Aorta (tissue), 5 donors: Measurements from ENCODE around the gene SKP2. TPM values are rescaled to one million over a fixed set of nuclear protein-coding genes. Genes with fewer than 3 reads are reported as not detected.

ENCODE experiments used
- ATAC-seq: fragments of 200-7000 bp; cut with Tn5 transposase; one replicate; pipeline ENCODE4 v1.9.1; 2022; ENCODE audit warnings: moderate library complexity; ENCODE audit not compliant: low FRiP score
- DNase-seq, 2 donors: peaks; one replicate each; pipeline ENCODE4 v3.0.0-alpha.2; 2020
- H3K27ac ChIP-seq, 2 donors: one replicate each; pipeline ENCODE4 v1.5.1; 2013; ENCODE audit warnings: low read length in 2 of 2, mild to moderate bottlenecking in 2 of 2, moderate library complexity in 2 of 2, control low read depth in 1 of 2, inconsistent platforms in 1 of 2, low read depth in 1 of 2
- H3K27me3 ChIP-seq, 2 donors: one replicate each; pipeline ENCODE4 v1.6.1; 2013; ENCODE audit warnings: control low read depth in 1 of 2, low read length in 1 of 2, mild to moderate bottlenecking in 1 of 2, moderate library complexity in 1 of 2; ENCODE audit not compliant: insufficient read depth in 2 of 2, control insufficient read depth in 1 of 2
- H3K36me3 ChIP-seq, 2 donors: one replicate each; pipeline ENCODE4 v1.6.1; 2013; ENCODE audit warnings: control low read depth in 1 of 2, low read length in 1 of 2, mild to moderate bottlenecking in 1 of 2; ENCODE audit not compliant: insufficient read depth in 2 of 2, control insufficient read depth in 1 of 2
- H3K4me1 ChIP-seq, 2 donors: one replicate each; pipeline ENCODE4 v1.6.1; 2013; ENCODE audit warnings: low read length in 2 of 2, control low read depth in 1 of 2, mild to moderate bottlenecking in 1 of 2, moderate library complexity in 1 of 2; ENCODE audit not compliant: insufficient read depth in 2 of 2, control insufficient read depth in 1 of 2
- H3K4me3 ChIP-seq, 2 donors: one replicate each; pipeline ENCODE4 v1.5.1; 2013; ENCODE audit warnings: low read length in 2 of 2, control low read depth in 1 of 2, mild to moderate bottlenecking in 1 of 2
- H3K9me3 ChIP-seq: one replicate; pipeline ENCODE4 v1.6.1; 2013; ENCODE audit warnings: mild to moderate bottlenecking, low read length; ENCODE audit not compliant: control insufficient read depth
- WGBS, 2 donors: extraction: QIAGEN DNeasy Blood & Tissue Kit; methylation state at CpG; one replicate each; pipeline ENCODE4 v1.1.7; 2013; 5-methylcytosine and 5-hydroxymethylcytosine counted together
- intact Hi-C, 2 donors: fragments of 100-400 bp; cut with DNase I; formaldehyde crosslinking; loops; one replicate each; pipeline versions ENCODE4 v1.14.2 to v1.15.0; 2022
- polyA plus RNA-seq, 2 donors: library from polyadenylated mRNA; stranded (reverse); fragments of 200-250 nt; gene quantifications; one replicate each; pipeline ENCODE4 v1.2.3, GENCODE V29; 2013
- total RNA-seq, 2 donors: library from RNA; stranded (reverse); fragmentation: NEBNext Ultra II Directional; extraction: Animal tissue kit (Norgen Biotek cat#: 25700); gene quantifications; one replicate each; pipeline ENCODE4 v1.2.1, GENCODE V29; 2021
- donor health status: healthy with polysubstance abuse.
- donor health status: Bipolar disorder and iron deficiency.
- donor health status: DM: no; HTN: no; CAD: no.
- donor health status: DM: no; HTN: no; CAD: no.
- donor health status: DM: yes; HTN: yes; CAD: no.

The SKP2 gene
- total and polyA plus RNA-seq, 4 donors, result 3.9 to 16.1 (median 6.9) TPM

- no peaks in the 10 kb centered on the region for H3K36me3 ChIP-seq
- no peaks in the 10 kb centered on the region for H3K27me3 ChIP-seq
- no peaks in the 10 kb centered on the region for H3K9me3 ChIP-seq
- no peak for DNase-seq
- 59 to 60% methylated on average over 7 of the region's 7 CpGs for WGBS, 2 donors
- peaks cover 0 to 4% of the 10 kb centered on the region in 2 donors for H3K4me1 ChIP-seq
- H3K4me3 ChIP-seq, result no peak overlapping the region
- no peak for ATAC-seq
- intact Hi-C loops, result loop anchor here in 1 of 2 donors (10.0 kb wide), 1 partner anchor 542 kb away; no protein-coding TSS in a partner anchor
- H3K27ac ChIP-seq, result no peak overlapping the region
Observed at GRCh38 chr5:36153298-36153677, 1.4 kb downstream of the SKP2 start.

DNA sequence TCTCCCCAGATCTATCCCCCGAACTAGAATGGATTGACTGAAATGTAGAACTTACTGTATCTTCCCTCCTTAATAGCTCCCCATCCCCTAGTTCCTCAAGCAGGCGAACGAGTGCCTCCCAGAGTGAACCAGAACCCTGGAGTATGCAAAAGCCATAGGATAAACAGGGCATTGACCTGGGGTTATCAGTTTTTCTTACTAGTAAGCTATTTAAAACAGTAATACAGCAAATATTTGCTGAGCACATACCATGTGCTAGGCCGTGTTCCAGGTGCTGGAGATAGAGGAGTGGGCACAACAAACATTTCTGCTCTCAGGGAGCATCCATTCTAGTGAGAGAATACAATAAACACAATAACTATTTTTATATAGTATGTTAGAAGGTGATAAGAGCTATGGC is 1.8 kb downstream of the SKP2 start:
- Histone ChIP-seq H3K27me3 (no peaks in the 10 kb centered on the region), H3K27ac (no peak overlapping the region), H3K9me3 (no peaks in the 10 kb centered on the region), H3K36me3 (no peaks in the 10 kb centered on the region), H3K4me3 (no peak overlapping the region), H3K4me1 (peaks cover 0 to 4% of the 10 kb centered on the region in 2 donors)
- intact Hi-C loops, result loop anchor here in 1 of 2 donors (10.0 kb wide), 1 partner anchor 541 kb away; no protein-coding TSS in a partner anchor
- ATAC-seq, result no peak
- no peak for DNase-seq
- WGBS, 2 donors, result 52 to 66% methylated on average over 4 of the region's 4 CpGs

GRCh38 chr5:36155291-36155690 is 3.4 kb downstream of the SKP2 start:
- 33 to 54% methylated on average over 7 of the region's 7 CpGs for WGBS, 2 donors
- Histone ChIP-seq H3K4me1 (peaks cover 0 to 4% of the 10 kb centered on the region in 2 donors), H3K4me3 (no peak overlapping the region), H3K27ac (no peak overlapping the region), H3K27me3 (no peaks in the 10 kb centered on the region), H3K9me3 (no peaks in the 10 kb centered on the region), H3K36me3 (peaks cover 0 to 2% of the 10 kb centered on the region in 2 donors)
- DNase-seq, result no peak
- no peak for ATAC-seq
- intact Hi-C loops, result loop anchor here in 1 of 2 donors (10.0 kb wide), 1 partner anchor 540 kb away; no protein-coding TSS in a partner anchor

- H3K36me3 ChIP-seq, result peaks cover 0 to 2% of the 10 kb centered on the region in 2 donors
- WGBS, 2 donors, result 37 to 51% methylated on average over 4 of the region's 4 CpGs
- DNase-seq (no peak), ATAC-seq (no peak)
- no peaks in the 10 kb centered on the region for H3K27me3 ChIP-seq
- H3K27ac ChIP-seq, result no peak overlapping the region
- no peaks in the 10 kb centered on the region for H3K9me3 ChIP-seq
- H3K4me3 ChIP-seq, result no peak overlapping the region
- intact Hi-C loops, result loop anchor here in 1 of 2 donors (10.0 kb wide), 1 partner anchor 539 kb away; no protein-coding TSS in a partner anchor
- H3K4me1 ChIP-seq, result peaks cover 0 to 4% of the 10 kb centered on the region in 2 donors
Observed at GRCh38 chr5:36156121-36156601, 4.2 kb downstream of the SKP2 start.

GRCh38 chr5:36156619-36157018 is 4.7 kb downstream of the SKP2 start:
- Histone ChIP-seq H3K27ac (no peak overlapping the region), H3K4me1 (peaks cover 0 to 4% of the 10 kb centered on the region in 2 donors), H3K9me3 (no peaks in the 10 kb centered on the region), H3K36me3 (peaks cover 0 to 4% of the 10 kb centered on the region in 2 donors), H3K27me3 (no peaks in the 10 kb centered on the region), H3K4me3 (no peak overlapping the region)
- intact Hi-C loops, result loop anchor here in 1 of 2 donors (10.0 kb wide), 1 partner anchor 538 kb away; no protein-coding TSS in a partner anchor
- DNase-seq, result no peak
- WGBS, 2 donors, result 6 to 21% methylated on average over 1 of the region's 1 CpG
- ATAC-seq, result no peak

- intact Hi-C loops, result loop anchor here in 1 of 2 donors (10.0 kb wide), 1 partner anchor 537 kb away; no protein-coding TSS in a partner anchor
- DNase-seq (no peak), ATAC-seq (no peak)
- no peaks in the 10 kb centered on the region for H3K9me3 ChIP-seq
- no peak overlapping the region for H3K4me3 ChIP-seq
- no peak overlapping the region for H3K27ac ChIP-seq
- WGBS, 2 donors, result 75 to 76% methylated on average over 2 of the region's 2 CpGs
- H3K4me1 ChIP-seq, result peaks cover 0 to 4% of the 10 kb centered on the region in 2 donors
- H3K36me3 ChIP-seq, result peaks cover 0 to 4% of the 10 kb centered on the region in 2 donors
- no peaks in the 10 kb centered on the region for H3K27me3 ChIP-seq
Observed at GRCh38 chr5:36158144-36158543, 6.2 kb downstream of the SKP2 start.

GRCh38 chr5:36160617-36161016 is 8.7 kb downstream of the SKP2 start:
- WGBS, 2 donors, result 64 to 68% methylated on average over 3 of the region's 3 CpGs
- intact Hi-C loops, result no loop called here
- ATAC-seq, result no peak
- H3K4me3 ChIP-seq, result no peak overlapping the region
- no peak overlapping the region for H3K27ac ChIP-seq
- no peaks in the 10 kb centered on the region for H3K4me1 ChIP-seq
- H3K36me3 ChIP-seq, result peaks cover 0 to 7% of the 10 kb centered on the region in 2 donors
- H3K9me3 ChIP-seq, result no peaks in the 10 kb centered on the region
- no peak for DNase-seq
- H3K27me3 ChIP-seq, result no peaks in the 10 kb centered on the region

DNA sequence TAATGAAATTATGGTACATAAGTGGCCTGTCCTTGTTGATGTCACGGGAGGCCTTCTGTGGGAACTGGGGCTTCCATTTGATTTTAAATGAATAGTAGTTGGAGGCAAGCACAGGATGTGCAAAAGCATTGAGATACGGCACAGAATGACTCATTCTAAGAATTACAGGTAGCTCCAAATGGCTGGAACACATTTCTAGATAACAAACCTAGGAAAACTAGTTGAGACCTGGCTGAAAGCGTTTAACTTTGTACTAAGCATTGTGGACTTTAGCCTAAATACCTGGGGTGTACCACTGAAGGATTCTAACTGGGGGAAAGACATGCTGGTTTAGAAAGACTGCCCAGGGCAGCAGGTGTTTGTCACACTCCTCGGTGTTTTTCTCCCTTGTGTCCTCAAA is 9.4 kb downstream of the SKP2 start:
- 89 to 92% methylated on average over 4 of the region's 4 CpGs for WGBS, 2 donors
- intact Hi-C loops, result no loop called here
- peaks cover 0 to 7% of the 10 kb centered on the region in 2 donors for H3K36me3 ChIP-seq

DNA sequence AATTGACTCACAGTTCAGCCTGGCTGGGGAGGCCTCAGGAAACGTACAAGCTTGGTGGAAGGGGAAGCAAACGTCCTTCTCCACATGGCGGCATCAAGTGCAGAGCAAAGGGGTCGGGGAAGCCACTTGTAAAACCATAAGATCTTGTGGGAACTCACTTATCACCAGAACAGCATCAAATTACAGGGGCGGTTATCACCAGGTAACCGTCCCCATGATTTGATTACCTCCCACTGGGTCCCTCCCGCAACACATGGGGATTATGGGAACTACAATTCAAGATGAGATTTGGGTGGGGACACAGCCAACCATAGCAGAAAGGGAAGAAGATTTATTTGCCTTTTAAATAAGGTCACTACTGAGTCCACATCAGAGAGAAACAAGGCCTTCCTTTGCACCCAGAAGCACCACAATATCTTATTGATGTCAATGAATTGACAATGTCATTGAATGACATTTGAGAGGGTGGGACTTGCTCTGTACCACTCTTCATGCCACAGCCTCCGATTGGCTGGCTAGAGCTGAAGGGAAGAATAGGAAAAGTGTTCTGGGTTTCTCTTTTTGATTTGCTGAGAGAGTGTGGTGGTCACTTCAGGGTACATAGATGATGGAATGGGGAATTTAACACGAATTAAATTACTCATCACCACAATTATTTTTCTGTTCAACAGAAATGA is 11.0 kb downstream of the SKP2 start:
- H3K36me3 ChIP-seq, result peaks cover 0 to 8% of the 10 kb centered on the region in 2 donors
- no peaks in the 10 kb centered on the region for H3K27me3 ChIP-seq
- no peaks in the 10 kb centered on the region for H3K4me1 ChIP-seq
- H3K27ac ChIP-seq, result no peak overlapping the region
- WGBS, 2 donors, result 83 to 88% methylated on average over 9 of the region's 9 CpGs
- intact Hi-C loops, result no loop called here
- no peaks in the 10 kb centered on the region for H3K9me3 ChIP-seq
- no peak for DNase-seq
- ATAC-seq, result no peak
- H3K4me3 ChIP-seq, result no peak overlapping the region

More for the DNA sequence above, 9.4 kb downstream of the SKP2 start:
- Histone ChIP-seq H3K27ac (no peak overlapping the region), H3K4me1 (no peaks in the 10 kb centered on the region), H3K4me3 (no peak overlapping the region), H3K27me3 (no peaks in the 10 kb centered on the region), H3K9me3 (no peaks in the 10 kb centered on the region)
- DNase-seq (no peak), ATAC-seq (no peak)
